Activated CD8-positive, alpha-beta memory T cell treated with anti-CD3 and anti-CD28 coated beads, Interleukin-2, amount 50 U/mL, for 1 hour (primary cell): ENCODE measurements around the gene AVL9.
"Not testable (repeated sequence)": the region's sequence is repeated elsewhere in the genome, so short reads cannot be mapped to it uniquely, and the experiment has no call there.

Experiments
- DNase-seq: peaks from one replicate; pipeline ENCODE4 v3.0.0-alpha.2; 2020; ENCODE audit errors: extremely low read depth

AVL9 gene

DNA sequence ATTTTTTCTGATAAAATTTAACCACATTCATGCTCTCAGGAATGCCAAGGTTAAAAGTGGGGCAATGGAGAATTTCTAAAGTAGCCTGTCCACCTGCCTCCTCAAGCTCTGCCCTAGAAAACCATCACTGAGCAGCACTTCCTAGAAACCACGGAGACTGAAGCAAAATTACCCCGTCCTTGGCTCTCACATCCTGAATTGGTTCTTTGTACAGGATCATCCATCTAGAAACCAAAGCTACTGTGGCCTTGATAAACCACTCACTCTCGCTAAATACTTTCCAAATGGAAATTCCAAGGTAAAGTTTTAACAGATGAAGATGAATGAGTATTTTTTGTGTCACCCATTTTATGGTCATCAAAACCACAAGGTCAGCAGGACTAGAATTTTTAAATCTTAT, 96.6 kb downstream of the AVL9 start:
- DNase-seq: no peak

DNA sequence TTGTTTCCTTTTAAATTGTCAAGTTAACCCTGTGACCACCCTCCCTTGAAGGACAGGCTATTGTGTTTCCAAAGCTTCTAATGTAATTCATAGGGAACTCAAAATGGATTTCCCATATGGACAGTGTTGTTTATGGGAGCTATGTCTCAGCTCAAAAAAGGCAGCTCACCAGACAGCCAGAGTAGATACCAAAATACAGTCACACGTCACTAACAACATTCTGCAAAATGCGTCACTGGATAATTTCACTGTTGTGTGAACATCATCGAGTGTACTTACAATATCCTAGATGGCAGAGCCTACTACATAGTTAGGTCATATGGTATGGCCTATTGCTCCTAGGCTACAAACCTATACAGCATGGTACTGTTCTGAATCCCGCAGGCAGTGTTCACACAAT, 97.4 kb downstream of the AVL9 start:
- DNase-seq: no peak

DNA sequence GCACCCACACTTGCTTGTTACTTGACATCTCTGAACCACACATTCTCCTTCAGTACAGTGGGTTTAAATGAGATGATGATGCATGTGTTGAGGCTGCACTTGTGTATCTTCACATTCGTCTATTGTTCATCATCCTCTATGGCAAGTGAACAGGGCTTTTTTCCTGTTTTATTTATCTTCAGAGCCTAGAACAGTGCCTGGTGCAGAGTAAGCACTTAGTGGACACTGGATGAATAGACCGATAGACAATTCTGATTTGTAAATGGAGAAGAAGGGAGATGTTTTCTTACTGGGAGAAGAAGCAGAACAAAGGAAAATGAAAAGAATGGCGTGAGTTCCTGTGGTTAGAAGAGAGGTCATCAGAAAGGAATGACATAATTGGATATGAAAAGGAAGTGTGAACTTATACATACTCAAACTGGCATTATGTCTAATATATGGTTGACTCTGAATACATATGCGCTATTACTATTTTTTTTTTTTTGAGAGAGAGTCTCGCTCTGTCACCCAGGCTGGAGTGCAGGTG, 99.7 kb downstream of the AVL9 start:
- no peak for DNase-seq

DNA sequence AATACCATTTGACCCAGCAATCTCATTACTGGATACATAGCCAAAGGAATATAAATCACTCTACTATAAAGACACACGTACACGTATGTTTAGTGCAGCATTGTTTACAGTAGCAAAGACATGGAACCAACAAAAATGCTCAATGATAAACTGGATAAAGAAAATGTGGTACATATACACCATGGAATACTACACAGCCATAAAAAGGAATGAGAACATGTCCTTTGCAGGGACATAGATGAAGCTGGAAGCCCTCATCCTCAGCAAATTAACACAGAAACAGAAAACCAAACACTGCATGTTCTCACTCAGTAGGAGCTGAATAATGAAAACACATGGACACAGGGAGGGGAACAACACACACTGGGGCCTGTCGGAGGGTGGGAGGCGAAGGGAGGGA, 105.9 kb downstream of the AVL9 start:
- not testable (repeated sequence) for DNase-seq

DNA sequence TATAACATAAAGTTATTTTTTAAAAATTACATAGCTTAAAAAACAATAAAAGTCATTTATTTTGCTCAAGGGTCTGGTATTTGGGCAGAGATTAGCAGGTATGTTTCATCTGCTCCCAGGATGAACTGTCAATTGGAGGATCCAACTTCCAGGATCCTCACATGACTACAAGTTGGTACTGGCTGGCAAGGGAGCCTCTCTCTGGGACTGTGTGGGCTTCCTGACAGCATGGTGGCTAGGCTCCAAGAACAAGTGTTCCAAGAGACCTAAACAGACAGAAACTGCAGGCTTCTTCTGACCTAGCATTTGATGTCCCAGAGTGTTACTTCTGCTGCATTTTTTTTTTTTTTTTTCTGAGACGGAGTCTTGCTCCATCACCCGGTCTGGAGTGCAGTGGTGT, 107.2 kb downstream of the AVL9 start:
- DNase-seq: no peak

DNA sequence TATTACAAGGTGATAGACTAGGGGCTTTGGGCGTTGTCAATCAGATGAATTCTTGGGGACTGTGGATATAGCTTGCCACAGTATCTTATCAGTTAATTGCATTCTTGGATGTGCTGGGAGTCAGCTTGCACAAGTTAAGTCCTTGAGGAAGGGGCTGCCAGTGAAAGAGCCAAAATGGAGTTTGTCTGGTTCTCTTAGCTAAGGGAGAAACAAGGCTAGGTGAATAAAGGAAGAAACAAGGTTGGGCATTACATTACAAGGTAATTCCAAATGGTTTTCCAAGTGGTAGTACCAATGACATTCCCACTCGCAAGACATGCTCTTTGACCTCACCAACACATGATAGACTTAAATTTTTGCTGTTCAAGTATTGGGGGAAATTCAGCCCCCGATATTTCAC, 108.2 kb downstream of the AVL9 start:
- DNase-seq: not testable (repeated sequence)

DNA sequence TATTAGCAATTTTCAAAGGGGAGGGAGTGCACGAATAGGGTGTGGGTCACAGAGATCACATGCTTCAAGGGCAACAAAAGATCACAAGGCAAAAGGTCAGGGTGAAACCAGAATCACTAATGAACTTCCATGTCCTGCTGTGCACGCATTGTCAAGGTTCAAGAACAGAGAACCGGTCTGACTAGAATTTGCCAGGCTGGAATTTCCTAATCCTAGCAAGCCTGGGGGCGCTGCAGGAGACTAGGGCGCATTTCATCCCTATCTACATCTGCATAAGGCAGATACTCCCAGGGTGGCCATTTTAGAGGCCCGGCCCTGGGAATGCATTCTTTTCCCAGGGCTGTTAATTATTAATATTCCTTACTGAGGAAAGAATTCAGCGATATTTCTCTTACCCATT, 108.8 kb downstream of the AVL9 start:
- DNase-seq: not testable (repeated sequence)

DNA sequence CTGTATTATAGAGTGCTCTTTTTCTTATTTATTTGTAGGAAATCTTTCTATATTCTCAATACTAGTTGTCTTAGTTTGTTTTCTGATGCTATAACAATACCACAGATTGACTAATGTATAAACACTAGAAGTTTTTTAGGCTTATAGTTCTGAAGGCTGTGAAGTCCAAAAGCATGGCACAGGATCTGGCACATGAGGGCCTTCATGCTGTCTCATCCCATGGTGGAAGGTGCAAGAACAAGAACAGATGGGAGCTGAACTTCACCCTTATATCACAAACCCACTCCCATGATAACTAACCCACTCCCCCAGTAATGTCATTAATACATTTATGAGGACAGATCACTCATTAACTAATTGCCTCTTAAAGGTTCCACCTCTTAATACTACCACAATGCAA, 109.7 kb downstream of the AVL9 start:
- no peak for DNase-seq

DNA sequence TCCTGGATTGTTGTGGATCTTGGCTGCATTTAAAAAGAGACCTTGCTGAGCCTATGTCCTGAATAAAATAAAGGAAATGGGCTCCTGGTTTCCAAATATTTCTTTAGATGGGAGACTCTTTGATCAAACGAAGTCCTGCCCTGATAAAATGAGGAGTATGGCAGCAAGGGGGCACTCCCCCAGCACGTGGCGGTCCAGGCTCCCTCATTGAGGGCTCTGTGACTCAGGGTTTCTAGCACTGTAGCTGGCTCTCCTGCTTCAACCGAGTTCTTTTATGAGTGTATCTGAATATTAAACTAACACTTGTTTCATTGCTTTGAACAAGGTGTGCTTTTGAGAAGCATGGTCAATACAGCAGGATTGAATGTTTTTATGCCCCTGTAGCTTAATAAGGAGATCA, 114.2 kb downstream of the AVL9 start:
- DNase-seq: no peak

DNA sequence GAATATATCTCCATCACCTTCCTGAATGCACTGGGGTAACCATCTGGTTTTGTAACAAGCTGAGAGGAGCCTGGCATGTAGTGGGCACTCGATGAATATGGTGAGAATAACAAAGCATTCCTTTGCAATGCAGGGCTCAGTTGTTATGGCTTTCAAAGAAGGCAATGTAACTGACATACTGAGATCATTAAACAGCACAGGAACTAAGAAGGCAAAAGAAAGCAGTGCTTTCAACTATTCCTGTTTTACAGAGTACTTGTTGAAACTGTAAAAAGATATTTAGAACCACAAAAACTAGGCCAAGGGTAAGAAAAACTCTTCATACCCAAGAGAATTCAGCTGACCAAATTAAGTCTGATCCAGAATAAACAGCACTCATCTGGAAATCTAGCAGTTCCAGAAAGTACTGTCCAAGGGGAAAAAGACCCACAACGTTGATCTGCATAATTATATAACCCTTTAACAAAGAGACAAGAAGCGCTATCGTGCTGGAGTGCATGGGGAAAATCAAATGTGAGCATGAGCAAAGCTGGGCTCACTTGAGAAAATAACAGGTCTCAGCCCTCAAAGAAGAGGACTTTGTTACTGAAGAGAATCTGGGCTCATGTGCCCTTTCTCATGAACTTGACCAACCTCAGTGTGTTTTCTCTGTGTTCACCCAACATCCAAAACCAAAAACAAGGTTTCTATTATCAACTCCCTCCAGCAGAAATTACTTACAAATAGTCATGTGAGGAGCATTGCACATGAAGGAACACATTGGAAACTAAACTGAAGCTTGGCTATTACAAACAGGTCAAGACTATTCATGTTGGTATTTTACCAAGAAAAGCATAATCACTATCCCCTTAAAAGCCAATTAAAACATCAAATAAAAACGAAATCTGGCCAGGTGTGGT, 116.2 kb downstream of the AVL9 start:
- DNase-seq: no peak

DNA sequence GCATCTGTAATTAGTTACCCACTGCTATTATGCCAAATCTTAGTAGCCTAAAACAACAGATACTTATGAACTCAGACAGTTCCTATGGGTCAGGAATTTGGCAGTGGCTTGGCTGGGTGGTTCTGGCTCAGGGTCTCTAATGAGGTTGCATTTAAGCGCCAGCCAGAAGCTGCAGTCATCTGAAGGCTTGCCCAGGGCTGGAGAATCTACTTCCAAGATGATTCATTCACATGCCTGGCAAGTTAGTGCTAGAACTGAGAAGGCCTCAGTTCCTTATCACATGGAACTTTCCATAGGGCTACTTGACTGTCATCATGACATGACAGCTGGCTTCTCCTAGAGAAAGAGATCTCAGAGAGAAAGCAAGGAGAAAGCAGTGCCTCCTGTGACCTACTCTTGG, 121.3 kb downstream of the AVL9 start:
- no peak for DNase-seq

DNA sequence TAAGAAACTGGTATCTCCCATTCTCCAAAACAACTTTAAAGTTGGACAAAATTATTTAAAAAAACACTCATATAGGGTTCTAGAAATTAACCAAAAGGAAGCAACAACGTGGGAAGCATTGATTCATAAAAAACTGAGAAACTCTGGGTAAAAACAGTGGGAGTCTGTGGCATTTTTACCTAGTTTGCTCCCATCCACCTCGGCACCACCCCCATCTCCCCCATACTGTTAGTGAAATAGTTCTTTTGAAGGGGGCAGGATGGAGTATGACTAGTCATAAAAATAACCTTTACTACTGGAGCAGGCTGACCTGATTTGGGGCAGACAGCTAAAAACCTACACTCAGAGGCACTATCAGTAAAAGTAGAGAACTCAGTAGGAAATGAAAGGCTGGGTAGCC, 123.2 kb downstream of the AVL9 start:
- no peak for DNase-seq

DNA sequence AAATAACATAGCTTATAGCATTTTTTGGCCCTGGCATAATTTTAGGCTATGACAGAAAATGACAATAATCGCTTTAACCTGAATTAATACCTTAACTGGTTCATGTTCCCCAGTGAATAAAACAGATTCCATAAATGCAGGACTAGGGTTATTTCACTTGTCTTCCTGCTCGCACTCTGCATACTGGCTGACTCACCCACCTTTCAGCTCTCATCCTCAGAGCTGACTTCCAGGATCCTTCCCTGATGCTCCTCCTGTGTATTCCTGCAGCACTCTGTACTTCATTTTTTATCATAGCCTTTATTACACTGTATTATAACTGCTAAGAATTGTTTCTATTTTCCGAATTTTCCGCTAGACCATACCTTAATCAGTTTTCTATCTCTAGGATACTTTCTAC, 123.7 kb downstream of the AVL9 start:
- DNase-seq: no peak

DNA sequence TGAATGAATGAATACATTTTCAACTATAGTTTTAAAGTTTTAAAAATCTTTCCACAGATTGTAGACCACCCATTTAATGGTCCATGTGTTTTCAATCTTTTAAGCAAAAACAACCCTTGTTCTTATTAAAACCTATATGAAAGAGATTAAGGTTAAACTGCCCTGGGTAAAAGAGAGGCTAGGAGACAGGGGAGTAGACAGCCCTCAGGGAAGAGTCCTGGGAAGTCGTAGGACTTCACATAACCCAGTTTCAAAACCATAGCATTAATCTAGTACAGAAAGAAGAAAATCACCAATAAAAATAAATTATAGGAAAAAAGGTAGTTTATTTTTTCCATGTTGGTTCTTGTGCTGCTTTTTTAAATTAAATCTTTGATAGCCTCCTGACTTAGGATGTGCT, 124.1 kb downstream of the AVL9 start:
- DNase-seq: not testable (repeated sequence)

DNA sequence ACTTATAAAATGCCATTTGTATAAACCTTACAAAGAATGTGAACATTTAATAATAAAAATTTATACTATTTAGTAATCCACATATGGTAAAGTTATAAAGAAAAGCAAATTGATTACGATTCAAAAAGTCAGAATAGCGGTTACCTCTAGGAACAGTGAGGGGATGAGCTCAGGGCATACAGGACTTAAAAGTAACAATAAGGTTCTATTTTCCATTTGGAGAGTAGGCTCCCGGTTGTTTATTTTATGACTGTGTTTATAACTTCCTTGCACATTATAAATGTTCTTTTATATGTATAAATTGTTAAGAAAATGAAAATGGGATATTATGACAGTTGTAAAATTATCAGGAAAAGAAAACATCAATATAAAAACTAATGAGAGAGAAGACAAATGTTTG, 135.7 kb downstream of the AVL9 start:
- DNase-seq: no peak

DNA sequence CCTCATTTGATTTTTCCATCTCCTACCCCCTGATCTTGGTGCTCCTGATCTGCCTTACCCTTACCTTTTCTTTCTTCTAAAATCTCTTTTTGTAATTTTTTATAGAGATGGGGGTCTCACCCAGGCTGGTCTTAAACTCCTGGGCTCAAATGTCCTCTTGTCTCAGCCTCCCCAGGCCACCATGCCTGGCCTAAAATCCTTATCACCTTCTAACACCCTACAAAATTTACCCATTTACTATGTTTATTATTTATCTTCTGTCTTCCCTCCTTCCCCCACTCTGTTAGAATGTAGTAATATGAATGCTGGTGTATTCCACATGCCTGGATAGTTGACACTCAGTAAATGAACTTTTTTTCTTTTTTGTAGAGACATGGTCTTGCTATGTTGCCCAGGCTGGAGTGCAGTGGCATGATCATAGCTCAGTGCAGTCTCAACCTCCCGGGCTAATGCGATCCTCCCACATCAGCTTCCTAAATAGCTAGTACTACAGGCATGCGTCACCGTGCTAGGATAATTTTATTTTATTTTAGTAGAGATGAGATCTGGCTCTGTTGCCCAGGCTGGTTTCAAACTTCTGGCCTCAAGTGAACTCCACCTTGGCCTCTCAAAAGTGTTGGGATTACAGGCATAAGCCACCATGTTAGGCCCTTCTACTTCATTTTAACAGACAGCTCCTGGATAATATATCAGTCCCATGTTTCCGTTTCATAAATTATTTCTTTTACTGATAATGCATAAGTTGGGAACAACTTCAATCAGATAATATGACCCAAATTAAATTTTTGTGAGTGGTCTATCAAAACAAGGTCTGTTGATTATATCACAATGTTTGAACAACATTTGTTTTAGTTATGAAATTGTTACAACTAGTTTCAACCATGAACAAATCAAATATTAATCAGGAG, 136.6 kb downstream of the AVL9 start:
- not testable (repeated sequence) for DNase-seq

DNA sequence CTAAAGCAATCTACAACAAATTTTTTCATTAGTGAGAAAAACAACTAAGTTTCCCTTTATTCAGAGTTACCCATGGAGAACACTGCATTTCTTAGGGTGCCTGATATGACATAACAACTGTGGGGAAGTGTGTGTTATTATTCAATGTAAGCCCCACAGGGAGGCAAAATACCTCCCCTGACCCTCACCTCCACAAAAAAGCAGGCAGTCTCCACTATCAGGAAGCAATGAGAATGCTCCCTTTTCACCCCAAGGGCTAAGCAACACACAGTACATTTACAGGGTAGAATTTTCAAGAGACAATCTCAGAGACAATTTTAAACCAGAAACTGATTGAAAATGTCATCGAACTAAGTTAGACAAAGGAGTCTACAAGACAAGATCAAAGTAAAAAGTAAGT, 138.2 kb downstream of the AVL9 start:
- DNase-seq: not testable (repeated sequence)

DNA sequence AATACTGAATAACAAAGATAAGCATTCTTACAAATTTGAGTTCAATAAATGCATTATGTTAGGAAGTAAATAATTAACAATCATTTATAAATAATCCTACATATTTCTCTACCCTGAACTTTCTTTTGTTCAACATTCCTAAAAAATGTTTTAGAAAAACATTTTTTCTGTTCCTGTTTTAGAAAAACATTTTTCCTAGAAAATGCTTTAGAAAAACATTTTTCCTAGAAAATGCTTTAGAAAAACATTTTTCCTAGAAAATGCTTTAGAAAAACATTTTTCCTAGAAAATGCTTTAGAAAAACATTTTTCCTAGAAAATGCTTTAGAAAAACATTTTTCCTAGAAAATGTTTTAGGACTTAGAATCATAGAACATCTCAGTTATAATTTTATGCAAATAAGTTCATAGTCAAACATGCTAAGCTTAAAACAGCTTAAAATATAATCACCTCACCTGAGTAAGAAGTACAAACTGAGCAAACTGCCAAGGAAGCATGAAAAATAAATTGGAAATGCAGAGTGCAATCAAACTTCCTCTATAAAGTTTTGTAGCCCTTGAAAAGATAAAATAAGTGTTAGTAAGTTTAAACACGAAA, 139.6 kb downstream of the AVL9 start:
- not testable (repeated sequence) for DNase-seq

DNA sequence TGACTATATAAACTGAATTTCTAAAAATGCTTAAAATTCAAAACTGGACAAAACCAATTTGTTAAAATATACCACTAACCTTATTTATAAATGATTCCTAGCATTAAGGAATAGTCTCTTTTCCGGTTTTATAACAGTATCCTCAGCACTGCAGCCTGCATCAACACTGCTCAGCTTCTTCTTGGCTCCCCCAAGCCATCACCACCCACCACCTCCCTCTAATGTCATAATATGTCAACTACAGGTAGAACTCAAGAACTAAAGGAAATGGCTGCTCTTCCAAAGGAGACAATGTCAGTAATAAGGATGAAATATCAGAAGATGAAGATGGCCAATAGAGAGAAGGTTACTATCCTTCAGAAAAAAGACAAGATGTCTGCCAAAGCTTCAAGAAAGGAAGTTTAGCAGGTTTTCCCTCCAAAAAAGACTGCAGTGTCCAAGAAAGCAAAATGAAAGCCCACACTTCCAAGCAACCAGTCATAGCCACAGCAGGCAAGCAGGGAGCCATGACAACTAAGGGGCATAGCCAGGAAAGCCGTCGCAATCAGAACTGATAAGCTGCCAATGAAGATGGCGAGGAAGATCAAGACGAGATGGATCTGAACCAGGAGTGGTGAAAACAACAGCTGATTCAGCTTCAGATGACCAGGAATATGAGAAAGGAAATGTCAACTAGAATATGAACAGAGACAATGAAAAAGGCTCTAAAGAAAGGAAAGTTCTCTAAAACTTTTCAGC, 141.6 kb downstream of the AVL9 start:
- not testable (repeated sequence) for DNase-seq

DNA sequence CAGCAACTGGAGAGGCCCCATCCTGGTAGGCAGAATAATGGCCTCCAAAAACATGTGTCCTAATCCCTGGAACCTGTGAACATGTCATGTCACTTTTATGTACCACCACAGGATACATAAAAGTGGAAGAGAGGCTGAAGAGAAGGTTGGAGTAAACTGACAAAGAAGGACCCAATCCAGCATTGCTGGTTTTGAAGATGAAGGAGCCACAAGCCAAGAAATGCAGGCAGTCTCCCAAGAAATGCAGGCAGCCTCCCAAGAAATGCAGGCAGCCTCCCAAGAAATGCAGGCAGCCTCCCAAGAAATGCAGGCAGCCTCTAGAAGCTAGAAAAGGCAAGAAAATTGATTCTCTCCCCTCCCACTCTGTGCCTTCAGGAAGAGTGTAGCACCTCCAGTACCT, 142.3 kb downstream of the AVL9 start:
- not testable (repeated sequence) for DNase-seq
